GM12865 (cell line): Measurements from ENCODE around the gene ZNF335.
A peak's percentile ranks its signal among the peaks of the same experiment; 100 is the strongest.
"Not testable (repeated sequence)": the region's sequence is repeated elsewhere in the genome, so short reads cannot be mapped to it uniquely, and the experiment has no call there.

Source experiments
- DNase-seq: peaks from one replicate; pipeline ENCODE4 v3.0.0; 2010; ENCODE audit warnings: low read depth
- H3K4me3 ChIP-seq: 2 replicates; pipeline ENCODE4 v1.5.1; 2011; ENCODE audit warnings: mild to moderate bottlenecking, low read depth, low read length, control low read depth
- CTCF ChIP-seq: IDR thresholded peaks from 2 replicates; pipeline ENCODE4 v1.5.1; 2011; ENCODE audit warnings: low read length, control low read depth, low read depth, inconsistent platforms; ENCODE audit not compliant: insufficient read depth; ENCODE audit errors: missing control alignments

ZNF335 gene

GRCh38 chr20:45993197-45993951 is 21.4 kb upstream of the ZNF335 start:
- DNase-seq, result peak; percentile 54
- TF ChIP-seq CTCF, result no peak
- H3K4me3 ChIP-seq, result no peak overlapping the region

GRCh38 chr20:45991616-45992015 is 19.6 kb upstream of the ZNF335 start:
- TF ChIP-seq CTCF, result no peak
- no peak overlapping the region for H3K4me3 ChIP-seq
- DNase-seq, result no peak

- H3K4me3 ChIP-seq, DNase-seq: not testable (repeated sequence)
These were observed 16.8 kb upstream of the ZNF335 start for GRCh38 chr20:45988830-45989229.

- peak; percentile 92 for TF ChIP-seq CTCF
- DNase-seq, result peak; percentile 75
- no peak overlapping the region for H3K4me3 ChIP-seq
These were observed 15.2 kb upstream of the ZNF335 start for GRCh38 chr20:45987108-45987780.

- DNase-seq, result no peak
- no peak for TF ChIP-seq CTCF
- no peak overlapping the region for H3K4me3 ChIP-seq
These were observed 13.6 kb upstream of the ZNF335 start for GRCh38 chr20:45985573-45985972.

- TF ChIP-seq CTCF, result no peak
- no peak overlapping the region for H3K4me3 ChIP-seq
- no peak for DNase-seq
These were observed 11.3 kb upstream of the ZNF335 start for GRCh38 chr20:45983279-45983743.

- DNase-seq, result no peak
- TF ChIP-seq CTCF, result no peak
These were observed 9.3 kb upstream of the ZNF335 start for GRCh38 chr20:45981261-45981660.

More at GRCh38 chr20:45981261-45981660, 9.3 kb upstream of the ZNF335 start:
- no peak overlapping the region for H3K4me3 ChIP-seq
